SW 1271 (cell line): Measurements from ENCODE around the gene SYNGR4.
"Not testable (repeated sequence)": the region's sequence is repeated elsewhere in the genome, so short reads cannot be mapped to it uniquely, and the experiment has no call there.

Source experiments
- DNase-seq, 2 experiments: peaks; one replicate each; lab custom pipeline; 2025; lab: John Stamatoyannopoulos, UW

Gene SYNGR4

DNA sequence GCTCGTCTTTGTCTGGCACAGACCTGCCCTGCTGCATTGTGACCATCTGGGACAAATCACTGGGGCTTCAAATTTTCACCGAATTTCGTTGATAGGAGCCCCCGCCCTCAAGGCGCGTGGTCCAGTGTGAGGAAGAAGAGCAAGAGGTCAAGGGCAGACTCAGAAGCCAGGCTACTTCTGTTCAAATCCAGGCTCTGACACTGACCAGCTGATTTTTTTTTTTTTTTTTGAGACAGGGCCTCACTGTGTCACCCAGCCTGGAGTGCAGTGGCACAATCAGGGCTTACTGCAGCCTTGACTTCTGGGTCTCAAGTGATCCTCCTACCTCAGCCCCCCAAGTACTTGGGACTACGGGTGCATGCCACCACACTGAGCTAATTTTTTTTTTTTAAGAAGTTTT, 7.2 kb downstream of the SYNGR4 start:
- no peak for DNase-seq

GRCh38 chr19:48371771-48372170, 7.6 kb downstream of the SYNGR4 start:
- DNase-seq = not testable (repeated sequence)

GRCh38 chr19:48372904-48373303, 8.7 kb downstream of the SYNGR4 start:
- no peak for DNase-seq

DNA sequence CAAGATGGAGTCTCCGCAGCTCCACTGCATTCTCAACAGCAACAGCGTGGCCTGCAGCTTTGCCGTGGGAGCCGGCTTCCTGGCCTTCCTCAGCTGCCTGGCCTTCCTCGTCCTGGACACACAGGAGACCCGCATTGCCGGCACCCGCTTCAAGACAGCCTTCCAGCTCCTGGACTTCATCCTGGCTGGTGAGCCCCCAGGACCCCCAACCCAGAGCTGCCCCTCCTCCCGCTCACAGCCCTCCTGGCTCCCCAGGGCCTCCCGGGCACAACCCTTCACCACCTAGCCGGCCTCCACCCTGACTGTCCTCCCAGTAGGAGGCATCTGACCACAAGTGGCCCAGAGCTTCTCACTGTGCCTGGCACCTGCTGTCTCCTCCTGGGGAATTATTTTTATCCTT, 9.4 kb downstream of the SYNGR4 start:
- no peak for DNase-seq

DNA sequence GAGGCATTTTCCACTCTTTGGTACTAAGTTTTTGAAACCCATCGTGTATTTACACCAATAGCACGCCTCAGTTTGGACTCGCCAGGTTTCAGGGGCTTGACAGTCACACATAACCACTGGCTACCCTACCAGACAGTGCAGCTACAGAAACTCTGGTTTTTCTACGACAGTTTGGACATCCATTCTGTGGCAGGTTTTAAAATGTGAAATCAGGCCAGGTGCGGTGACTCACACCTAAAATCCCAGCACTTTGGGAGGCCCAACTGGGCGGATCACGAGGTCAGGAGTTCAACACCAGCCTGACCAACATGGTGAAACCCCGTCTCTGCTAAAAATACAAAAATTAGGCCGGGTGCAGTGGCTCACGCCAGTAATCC, 14.0 kb downstream of the SYNGR4 start:
- no peak for DNase-seq

GRCh38 chr19:48379058-48379457, 14.9 kb downstream of the SYNGR4 start:
- no peak for DNase-seq

- no peak for DNase-seq
These were observed 17.2 kb downstream of the SYNGR4 start for GRCh38 chr19:48381178-48381950.

DNA sequence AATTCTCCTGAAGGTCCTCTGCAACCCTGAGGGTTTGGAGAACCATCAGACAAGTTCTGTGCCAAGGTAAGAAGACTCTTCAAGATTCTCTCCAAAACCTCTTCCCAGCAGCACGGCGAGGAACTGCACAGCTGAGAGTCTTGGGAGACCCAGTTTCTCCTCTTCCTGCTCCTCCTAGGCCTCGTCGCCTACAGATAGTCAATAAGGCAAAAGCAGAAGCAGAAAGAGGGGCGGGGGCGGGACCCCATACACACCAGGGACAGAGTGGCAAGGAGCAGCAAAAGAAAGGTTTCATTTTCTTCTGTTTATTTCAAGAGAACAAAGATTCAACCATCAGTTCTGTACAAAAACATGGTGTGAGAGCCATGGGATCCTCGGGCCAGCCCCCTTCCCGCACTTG, 18.1 kb downstream of the SYNGR4 start:
- DNase-seq = no peak

DNA sequence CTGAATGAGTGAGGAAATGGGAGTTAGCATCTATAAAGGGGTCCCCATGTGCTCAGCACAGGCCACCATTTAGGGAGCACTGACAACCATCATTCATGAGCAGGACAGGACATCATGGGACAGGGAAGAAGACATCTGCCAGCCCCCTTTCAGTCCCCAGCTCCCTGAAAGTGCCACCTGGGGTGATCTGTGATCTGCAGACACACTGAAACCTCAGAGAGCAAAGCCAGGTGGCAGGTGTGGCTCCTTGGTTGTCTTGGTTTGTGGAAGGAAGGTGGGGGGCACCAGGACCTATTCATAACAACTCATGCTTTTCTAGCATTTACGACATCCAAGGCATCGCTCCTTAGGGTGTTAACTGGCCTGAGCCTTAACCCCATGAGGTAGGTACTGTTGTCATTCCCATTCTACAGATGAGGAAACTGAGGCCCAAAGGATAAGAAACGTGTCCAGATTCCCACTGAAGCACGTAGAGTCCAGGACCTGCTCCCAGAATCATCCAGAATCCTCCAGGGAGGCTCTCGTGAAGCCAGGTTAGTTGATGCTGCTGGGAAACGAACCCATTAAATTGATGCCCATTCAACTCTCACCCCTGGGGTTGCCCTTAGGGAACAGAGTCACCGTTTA, 21.4 kb downstream of the SYNGR4 start:
- DNase-seq = no peak

GRCh38 chr19:48386981-48387380, 22.8 kb downstream of the SYNGR4 start:
- no peak for DNase-seq

DNA sequence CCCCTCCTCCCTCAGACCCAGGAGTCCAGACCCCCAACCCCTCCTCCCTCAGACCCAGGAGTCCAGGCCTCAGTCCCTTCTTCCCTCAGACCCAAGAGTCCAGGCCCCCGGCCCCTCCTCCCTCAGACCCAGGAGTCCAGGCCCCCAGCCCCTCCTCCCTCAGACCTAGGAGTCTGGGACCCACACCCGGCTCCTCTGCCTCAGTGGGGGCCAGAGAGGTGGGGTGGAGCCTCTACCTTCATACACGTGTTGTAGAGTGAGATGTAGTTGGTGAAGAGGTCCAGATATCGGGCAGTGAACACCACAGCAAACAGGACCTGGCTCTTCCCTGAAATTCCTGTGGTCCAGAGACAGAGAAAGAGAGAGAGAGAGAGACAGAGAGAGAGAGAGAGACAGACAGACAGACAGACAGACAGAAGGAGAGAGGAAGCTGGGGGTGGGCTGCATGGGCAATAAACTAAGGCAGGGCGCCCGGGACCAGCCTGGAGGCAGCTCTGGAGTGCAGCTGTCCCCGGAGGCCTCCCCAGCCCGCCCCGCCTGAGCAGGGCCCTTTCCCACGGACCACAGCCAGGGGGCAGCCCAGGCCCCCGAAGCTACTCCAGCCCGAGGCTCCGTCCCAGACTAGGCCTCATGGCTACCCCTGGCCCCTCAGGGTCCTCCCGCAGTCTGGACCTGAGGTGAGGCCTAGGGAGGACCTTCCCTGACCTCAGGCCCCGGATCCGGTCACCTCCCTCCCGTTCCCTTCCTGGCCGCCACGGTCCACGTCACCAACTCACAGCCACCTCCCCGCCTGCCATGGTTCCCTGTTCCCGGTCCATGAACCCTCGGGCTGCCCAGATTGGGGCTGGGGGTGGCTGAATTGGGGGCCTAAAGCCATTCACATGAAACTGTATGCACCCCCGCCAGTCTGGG, 26.3 kb downstream of the SYNGR4 start:
- DNase-seq = peak in 1 of 2 experiments; percentile 25

DNA sequence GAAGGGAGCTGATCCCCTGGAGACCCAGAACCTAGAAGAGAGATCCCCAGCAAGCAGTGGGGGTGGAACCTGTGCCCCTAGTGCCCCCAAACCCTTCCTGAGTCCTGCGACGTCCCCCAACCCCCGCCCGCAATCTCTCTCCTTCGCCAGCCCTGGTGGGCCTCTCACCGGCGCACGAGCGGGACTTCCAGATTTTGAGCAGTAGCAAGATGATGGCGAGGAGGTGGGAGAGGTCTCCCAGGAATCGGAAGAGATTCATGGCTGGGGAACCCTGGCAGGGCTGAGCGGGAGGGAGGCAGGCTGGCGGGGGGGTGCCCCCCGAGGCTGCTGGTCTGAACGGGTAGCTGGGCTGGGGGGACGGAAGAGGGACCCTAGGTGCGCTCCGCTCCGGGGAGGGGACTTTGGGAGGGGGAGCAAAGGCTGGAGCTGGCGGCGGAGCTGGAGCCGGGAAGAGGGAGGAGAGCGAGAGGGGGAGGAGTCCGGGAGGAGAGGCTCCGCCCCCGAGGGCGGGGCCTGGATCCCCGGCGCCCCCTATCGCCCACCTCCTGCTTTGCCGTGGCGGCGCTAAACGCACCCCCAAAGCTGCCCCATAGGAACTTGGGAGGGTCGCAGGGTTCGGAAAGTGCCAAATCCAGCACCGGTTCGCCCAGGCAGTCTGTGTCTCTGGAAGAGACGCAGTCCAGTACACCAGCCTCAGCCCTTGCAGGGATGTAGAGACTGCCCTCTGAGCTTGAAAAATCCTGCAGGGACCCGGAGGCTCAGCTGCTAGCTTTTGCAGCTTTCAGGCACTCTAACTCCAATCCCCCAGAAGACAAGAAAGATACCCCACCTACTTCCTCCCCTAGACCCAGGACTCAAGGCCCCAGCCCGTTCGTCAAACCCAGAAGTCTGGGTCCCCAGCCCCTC, 27.2 kb downstream of the SYNGR4 start, which contains the start of gene KDELR1:
Gene KDELR1, minus strand, starts transcription at position 452 of the 906 bp plus-strand sequence. Its CDS starts 193 bp downstream, at position 259.
- DNase-seq = peak in 1 of 2 experiments; percentile 53

DNA sequence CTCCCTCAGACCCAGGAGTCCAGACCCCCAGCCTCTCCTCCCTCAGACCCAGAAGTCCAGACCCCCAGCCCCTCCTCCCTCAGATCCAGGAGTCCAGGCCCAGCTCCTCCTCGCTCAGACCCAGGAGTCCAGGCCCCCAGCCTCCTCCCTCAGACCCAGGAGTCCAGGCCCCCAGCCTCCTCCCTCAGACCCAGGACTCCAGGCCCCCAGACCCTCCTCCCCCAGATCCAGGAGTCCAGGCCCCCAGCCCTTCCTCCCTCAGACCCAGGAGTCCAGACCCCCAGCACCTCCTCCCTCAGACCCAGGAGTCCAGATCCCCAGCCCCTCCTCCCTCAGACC, 27.8 kb downstream of the SYNGR4 start:
- not testable (repeated sequence) for DNase-seq

DNA sequence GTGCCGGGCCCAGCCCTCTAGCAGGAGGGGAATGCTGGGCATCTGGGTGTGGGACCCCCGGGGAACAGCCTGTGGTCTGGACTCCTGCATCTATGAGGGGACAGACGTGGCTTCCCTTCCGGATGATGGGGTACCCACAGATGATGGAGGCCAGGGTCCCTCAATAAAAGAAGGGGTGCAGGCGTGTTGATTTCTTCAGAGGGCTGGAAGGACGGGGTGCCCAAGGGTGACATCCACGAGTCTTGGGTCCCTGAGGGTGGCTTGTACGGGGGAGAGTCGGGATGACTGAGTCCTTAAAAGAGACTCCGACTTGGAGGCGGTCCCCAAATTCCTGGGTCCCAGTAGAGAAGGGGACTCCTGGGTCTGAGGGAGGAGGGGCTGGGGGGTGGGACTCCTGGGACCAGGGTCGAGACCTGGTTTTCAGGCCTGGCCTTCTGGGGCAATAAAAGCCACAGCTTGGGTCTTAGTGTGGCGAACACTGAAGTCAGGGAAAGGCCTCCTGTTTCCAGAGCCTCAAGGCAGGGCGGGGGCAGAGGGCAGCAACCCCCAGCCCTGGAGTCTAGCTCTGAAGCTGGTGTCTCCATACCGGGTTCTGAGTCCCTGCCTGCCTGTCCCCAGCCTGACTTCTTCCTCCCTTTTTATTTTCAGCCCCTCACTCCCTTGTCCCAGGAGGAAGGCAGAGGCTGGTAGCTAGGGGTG, 28.8 kb downstream of the SYNGR4 start:
- DNase-seq = no peak

DNA sequence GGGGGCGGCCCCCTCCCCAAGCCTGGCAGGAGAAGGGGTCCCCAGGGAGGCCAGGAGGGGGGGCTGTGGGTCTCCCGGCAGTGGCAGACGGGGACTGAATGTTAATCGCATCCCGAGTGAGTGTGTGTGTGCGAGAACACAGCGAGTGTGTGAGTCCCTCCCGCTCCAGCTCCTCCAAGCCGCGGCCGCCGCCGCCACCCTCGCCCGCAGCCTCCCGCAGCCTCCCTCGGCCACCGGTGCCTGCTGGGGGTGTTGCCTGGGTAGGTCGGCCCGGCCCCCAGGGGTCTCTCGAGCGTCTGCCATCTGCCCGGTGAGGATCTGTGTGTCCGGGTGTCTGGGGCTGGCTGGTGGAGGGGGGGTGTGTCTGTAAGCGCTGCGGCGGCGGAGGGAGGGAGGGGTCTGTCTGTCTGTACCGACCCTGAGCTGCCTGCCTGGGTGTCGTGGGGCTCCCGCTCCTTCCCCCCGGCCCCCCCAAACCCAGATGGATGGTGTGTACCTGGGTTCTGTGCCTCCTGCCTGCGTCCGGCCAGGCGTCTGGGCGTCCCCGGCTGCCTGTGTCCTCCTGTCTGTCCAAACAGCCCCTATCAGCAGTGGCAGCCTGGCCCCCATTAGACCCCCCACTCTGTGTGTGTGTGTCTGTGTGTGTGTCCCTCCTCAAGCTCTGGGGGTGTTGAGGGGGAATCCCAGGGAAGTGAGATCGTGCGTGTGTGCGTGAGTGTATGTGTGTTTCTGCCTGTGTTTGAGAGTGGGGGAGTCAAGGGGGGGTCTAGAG, 29.6 kb downstream of the SYNGR4 start, which contains the start of gene GRIN2D:
Gene GRIN2D, plus strand, starts transcription at position 110 of the 772 bp plus-strand sequence. CDS start 4,725 bp downstream, outside the sequence.
- DNase-seq = no peak

DNA sequence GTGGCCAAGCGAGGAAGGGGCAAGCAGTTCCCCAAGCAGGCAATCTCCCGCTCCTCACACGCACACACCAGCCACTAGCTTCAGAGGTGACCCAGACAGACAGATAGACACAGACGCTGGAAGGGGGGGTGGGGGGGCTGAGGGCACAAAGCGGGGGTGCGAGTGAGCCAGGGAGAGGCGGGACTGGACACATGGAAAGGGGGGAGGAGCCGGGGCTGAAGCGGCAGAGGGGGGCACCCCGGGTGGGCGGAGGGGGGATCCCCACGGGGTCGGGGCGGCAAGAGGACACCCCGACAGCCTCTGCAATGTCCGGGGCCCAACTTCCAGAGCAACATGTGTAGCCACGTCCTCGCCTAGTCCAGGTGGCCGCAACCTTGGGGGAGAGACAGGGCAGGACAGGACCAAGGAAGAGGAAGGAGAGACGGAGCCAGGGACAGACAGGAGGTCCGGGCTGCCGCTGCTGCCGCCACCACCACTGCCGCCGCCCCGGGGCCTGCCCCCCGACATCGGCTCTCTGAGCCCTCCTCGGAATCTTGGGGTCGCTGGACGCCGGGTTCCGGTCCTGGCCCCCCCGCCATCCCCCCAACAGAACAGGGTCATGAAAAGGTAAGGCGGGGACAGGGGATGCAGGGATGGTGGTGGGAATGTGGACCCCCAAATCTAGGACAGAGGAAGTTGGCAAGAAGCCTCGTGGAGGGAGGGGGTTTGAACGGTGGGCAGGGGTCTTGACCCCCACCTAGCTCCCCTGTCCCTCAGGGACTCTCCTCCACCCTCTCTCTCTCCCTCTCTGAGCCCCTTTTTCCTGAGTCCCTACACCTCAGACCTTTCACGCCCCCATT, 30.4 kb downstream of the SYNGR4 start:
- DNase-seq = no peak

GRCh38 chr19:48395170-48395455, 30.9 kb downstream of the SYNGR4 start:
- DNase-seq = no peak

GRCh38 chr19:48395499-48395898, 31.3 kb downstream of the SYNGR4 start:
- no peak for DNase-seq
